Metanephros (tissue), 1 donor: Measurements from ENCODE around the gene PSTK. TPM values are rescaled to one million over a fixed set of nuclear protein-coding genes. Genes with fewer than 3 reads are reported as not detected.

Experiments
- total RNA-seq: library from RNA; depleted of rRNA; stranded (reverse); fragments of >200 nt; gene quantifications from one replicate; pipeline ENCODE4 v1.2.3, GENCODE V29; 2014

Gene PSTK
- total RNA-seq, result 6.9 TPM

GRCh38 chr10:122980209-122981065 lies at the start of gene PSTK:
PSTK (plus strand) TSS chr10:122980401; CDS start chr10:122980480, 79 bp downstream.

GRCh38 chr10:122953902-122954730 lies 26.1 kb upstream of the PSTK start, which contains the start of gene C10orf88:
C10orf88 (minus strand) TSS chr10:122954227; CDS start chr10:122954178, 49 bp downstream.

DNA sequence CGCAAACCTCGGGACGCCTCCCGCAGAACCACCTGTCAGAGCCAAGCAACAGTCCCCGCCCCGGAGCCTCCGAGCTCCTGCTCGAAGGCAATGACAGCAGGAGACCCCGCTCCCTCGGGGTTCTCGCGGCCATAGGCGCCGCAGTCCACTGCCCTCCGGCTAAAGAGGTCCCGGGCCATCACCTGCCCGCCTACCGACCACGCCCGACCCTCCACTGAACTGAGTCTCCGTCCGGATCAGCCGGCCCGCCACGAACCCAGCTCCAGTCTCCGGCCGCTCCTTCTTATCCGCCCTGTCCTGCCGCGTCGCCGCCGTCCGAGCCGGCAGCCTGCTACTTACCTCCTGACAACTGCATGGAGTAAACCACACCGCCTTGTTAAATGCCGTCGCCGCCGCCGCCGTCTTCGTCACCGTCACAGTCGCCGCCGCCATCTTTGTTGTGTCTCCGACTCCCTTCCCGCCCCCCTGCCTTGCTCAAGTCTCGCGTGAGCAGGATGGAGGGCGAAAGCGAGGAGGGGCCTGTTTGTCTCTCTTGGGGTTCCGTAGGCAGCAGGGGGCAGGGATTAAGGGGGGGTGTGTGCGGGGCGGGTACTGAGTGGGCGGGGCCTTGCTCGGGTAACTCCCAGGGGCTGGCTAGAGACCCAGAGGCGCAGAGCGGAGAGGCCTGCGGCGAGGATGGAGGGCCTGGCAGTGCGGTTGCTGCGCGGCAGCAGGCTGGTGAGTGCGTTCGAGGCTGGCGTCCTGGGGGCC lies 28.3 kb downstream of the PSTK start, which contains the start of the genes ACADSB and IKZF5:
Gene ACADSB, plus strand, starts transcription at position 652 of the 750 bp plus-strand sequence. Its CDS starts 24 bp downstream, at position 676.
Gene IKZF5, minus strand, starts transcription at position 441 of the 750 bp plus-strand sequence. CDS start 10,170 bp downstream, outside the sequence.

Other genes starting within 250 kb of the PSTK start
- gene CUZD1, start 134.5 kb upstream of the PSTK start, total RNA-seq, result 0.29 TPM
- 5.8 TPM for gene FAM24B, start 100.8 kb upstream of the PSTK start, total RNA-seq
- not detected for gene FAM24A, start 69.8 kb upstream of the PSTK start, total RNA-seq
- 9.9 TPM for gene C10orf88, start 26.2 kb upstream of the PSTK start, total RNA-seq
- gene IKZF5, start 28.4 kb downstream of the PSTK start, total RNA-seq, result 10.5 TPM
- gene ACADSB, start 28.6 kb downstream of the PSTK start, total RNA-seq, result 18.1 TPM
- gene HMX3, start 155.6 kb downstream of the PSTK start, total RNA-seq, result 0.82 TPM
- 0.99 TPM for gene HMX2, start 167.7 kb downstream of the PSTK start, total RNA-seq
- gene BUB3, start 174.0 kb downstream of the PSTK start, total RNA-seq, result 177 TPM